EH (cell line): ENCODE measurements around the gene PIMREG.
"Not testable (repeated sequence)": the region's sequence is repeated elsewhere in the genome, so short reads cannot be mapped to it uniquely, and the experiment has no call there.

Experiments used
- DNase-seq: peaks from one replicate; pipeline ENCODE4 v3.0.0-alpha.2; 2015; ENCODE audit warnings: low read depth

PIMREG gene

DNA sequence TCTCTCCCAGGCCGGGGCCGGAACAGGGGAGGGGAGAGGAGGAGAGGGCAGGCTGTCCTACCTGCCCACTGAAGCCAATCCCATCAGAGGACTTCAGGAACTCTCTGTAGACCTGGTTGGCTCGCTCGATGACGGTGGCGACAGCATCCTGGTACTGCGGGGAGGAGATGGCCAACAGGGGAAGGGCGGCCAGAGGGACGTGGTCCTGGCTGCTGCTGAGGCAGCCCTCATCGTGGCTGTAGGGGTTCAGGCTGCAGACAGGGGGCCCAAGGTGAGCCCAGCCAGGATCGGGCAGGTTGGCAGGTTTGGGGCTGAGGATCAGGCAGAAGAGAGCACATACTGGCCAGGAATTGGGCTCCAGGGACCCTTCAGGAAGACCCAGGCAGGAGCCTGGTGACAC is 34.2 kb downstream of the PIMREG start:
- DNase-seq: no peak

DNA sequence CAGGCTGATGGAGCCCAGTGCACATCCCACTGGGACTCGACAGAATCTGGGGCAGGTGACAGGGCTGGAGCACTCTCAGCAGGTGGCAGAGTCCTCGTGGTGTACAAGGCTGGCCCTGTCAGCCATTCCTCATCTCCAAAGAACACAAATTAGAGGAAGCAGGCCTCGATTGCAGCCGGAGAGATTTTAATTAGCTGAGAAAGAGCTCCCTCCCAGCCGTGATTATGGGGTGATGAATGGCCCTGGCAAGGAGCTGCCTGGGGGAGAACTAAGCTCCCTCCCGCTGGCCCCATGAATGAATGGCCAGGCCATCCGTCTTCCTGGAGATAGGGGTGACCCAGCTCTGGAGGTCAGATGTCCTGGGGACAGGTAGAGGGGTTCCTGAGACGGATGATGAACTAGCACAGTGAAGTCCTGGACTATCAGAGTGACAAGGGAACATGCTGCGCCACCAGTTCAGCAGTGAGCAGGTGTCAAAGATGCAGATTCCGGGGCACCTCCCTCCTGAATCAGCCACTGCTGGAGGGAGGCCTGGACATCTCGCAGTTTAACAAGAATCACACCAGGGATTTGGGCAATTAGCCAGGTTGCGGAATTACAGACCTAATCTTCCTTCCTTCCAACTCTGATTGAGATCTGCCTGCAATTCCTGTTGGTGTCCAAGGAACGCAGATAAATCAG is 35.5 kb downstream of the PIMREG start:
- DNase-seq: no peak

DNA sequence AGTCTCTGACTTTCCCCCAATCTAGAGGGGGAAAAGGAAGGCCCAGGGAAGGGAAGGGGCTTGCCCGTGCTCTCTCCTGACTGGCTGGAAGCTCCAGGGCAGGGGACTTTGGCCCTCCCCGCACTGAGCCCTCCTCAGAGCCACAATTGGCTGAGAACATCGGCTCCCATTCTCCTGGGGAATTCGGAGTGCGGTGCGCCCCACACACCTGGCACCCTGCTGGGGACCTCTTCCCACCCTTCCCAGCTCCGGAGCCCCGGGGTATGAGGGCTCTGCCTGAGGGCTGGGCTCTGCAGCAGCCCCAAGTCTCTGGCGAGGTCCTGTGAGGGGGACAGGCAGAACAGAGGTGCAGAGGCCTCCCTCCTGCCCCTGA is 36.0 kb downstream of the PIMREG start:
- no peak for DNase-seq

DNA sequence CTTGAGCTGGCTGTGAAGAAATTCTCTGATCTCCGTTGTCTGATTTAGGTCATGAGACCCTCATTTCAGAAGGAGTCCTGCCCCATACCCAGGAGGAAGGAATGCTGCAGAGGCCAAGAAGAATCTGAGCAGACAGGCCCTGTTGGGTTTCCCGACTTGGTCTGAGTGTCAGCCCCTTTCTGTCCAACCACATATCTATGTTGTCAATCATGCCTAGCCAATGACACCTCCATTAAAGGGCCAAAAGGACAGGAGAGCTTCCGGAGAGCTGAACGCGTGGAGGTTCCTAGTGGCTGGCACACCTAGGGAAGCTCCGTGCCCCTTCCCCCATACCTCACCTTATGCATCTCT is 37.8 kb downstream of the PIMREG start:
- DNase-seq: no peak

DNA sequence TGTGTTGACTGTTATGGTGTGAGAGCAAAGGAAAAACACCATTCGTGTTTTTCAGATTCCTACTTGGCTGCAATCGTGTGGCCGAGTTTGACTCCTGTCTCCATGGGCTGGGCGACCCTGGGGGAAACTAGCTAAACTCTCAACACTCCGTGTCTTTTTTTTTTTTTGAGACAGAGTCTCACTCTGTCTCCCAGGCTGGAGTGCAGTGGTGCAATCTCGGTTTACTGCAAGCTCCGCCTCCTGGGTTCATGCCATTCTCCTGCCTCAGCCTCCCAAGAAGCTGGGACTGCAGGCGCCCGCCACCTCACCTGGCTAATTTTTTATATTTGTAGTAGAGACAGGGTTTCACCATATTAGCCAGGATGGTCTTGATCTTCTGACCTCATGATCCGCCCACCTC is 38.5 kb downstream of the PIMREG start:
- DNase-seq: not testable (repeated sequence)

DNA sequence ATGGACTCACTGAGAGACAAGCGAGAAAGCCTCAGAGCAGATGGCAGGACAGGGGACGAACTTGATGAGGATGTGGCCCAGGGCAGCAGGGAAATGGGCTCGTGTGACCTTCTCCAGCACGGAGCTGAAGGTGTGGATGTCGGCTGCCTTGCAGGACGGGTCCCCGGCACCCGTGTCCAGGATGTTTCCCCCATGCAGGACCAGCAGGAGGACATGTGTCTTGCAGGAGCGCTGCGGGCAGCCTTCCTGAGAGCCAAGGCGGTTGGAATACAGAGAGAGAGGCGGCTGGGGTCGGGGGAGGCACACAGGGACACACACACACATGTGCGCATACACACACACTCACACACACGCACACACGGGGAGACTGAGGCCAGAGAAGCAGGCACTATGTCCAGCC is 39.3 kb downstream of the PIMREG start:
- no peak for DNase-seq

DNA sequence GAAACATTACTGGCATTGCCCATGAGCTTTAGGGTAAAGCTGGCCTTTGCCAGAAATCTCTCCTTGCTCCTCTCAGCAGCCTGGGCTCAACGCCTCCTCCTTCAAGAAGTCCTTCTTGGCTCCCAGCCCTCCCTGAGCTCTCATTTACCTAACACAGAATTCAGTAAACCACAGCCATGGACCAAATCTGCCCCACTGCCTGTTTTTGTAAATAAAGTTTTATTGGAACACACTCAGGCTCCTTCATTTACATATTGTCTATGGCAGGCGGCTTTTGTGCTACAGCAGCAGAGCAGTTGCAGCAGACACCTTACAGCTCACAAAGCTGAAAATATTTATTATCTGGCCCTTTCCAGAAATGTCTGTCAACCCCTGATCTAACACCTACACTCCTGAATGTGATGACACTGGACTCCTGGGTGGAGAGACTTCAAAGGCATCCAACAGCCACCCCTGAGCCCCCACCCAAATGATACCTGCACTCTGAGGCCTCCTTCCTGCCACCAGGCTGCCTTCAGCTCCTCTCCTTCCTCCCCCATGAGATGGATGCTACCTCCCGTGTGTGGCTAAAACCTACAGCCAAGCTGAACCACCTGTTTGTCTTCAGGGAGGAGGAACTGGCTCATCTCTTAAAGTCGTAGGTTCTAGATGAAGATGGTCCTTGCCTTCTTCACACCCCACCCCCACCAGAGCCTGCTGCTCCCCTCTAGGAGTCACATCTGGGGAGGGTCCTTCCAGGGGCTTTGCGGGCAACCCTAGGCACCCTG is 41.6 kb downstream of the PIMREG start:
- no peak for DNase-seq

DNA sequence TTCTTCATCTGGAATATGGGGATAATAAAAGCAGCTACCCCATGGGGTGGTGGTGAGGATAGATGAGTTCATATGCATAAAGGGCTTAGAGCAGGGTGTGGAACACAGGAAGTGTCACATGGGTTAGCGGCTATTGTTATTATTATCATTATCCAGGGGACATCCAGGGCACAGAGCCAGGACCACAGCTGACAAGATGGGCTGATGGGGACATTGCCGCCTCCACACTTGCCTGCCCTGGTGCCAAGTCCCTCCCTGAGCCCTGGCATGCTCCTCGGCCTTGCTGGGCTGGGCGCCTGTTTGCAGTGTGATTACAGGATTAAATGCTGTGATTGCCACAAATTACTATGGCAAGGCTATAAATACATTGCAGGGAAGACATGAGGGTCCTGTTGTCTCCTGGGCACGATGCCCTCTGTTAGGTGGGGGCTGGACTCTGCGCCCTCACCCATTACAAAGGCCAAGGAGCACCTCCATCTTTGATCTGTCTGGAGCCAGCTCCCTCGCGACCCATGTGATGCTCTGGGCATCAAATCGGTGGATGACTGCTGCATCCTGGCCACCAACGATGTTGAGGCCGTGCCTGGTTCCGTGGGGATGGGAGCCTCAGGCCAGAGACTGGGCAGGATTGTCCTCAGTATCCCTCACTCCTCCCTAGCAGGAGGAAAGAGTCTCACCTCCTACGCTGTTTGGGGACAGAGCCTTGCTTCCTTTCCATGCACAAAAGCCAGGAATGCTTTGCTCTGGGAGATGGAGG is 43.2 kb downstream of the PIMREG start:
- no peak for DNase-seq

DNA sequence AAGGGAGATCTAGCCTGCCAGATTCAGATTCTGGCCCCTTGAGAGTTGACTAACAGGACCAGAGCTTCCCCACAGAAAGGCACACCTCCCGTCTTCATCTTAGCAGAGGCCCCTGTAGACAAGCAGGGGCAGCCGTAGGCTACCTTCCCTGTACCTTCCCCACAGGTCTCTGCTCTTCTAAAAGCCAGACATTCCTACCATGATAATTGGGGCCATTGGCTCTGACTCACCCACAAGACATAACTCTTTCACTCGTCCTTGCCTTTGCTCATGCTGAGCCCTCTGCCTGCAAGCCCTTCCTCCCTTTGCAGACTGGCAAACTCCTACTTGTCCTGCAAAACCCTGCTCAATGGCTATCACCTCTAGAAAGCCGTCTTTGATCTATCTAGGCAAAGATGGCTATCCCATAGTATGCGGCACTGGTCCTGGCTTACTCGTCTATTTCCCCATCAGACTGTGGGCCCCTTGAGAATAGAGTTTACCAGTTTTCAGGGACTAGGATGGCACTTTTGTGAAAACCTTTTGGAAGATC is 43.8 kb downstream of the PIMREG start:
- DNase-seq: no peak

DNA sequence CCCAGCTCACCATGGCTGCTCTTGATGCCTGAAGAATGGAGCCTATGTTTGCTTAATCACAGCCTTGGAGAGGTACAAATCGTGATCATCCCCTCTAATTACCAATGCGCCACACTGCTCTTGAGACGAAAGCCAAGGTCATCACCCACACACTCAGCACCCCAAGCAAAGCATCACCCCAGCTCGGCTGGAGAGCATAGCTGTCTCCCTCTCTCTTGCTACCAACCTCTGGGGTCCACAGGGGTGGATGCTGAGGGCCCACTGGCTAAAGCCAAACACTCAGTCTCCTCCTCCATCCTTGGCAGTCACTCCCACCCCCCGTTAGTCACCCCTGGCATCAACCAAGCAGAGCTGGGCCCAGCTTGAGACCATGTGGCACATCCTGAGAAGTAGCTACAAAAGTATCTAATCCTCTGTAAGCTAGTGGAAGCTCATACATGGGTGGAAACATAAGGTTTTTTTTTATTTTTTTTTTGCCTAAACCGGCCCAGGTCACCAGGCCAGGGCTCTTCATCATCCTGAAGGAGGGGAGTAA is 44.8 kb downstream of the PIMREG start:
- no peak for DNase-seq

DNA sequence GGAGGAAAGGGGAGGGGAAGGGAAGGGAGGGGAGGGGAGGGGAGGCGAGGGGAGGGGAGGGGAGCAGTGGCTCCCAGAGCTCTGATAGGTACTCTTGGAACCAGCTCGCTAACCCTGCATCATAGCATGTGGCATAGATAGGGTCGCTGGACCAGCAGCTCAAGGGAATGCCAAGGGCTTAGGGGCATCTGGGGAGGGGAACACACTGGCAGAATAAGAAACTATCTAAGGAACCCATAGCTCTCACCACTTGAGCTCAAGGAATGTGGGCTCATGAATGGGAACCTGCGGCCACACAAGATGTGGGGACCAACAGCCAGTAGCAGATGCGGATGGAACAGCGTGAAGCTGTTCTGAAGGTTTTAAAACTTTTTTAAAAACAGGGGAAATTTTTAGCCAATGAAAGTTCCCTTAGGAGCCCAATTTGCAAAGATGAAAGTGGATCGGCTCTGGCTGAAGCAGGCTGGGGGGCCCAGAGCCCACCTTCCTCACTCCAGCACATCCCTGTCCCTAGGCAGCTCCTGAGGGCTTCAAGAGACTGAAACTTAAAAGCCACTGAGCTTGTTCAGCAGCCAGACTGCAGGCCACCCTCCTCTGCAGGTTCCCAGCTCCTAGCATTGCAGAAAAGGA is 46.9 kb downstream of the PIMREG start:
- no peak for DNase-seq

DNA sequence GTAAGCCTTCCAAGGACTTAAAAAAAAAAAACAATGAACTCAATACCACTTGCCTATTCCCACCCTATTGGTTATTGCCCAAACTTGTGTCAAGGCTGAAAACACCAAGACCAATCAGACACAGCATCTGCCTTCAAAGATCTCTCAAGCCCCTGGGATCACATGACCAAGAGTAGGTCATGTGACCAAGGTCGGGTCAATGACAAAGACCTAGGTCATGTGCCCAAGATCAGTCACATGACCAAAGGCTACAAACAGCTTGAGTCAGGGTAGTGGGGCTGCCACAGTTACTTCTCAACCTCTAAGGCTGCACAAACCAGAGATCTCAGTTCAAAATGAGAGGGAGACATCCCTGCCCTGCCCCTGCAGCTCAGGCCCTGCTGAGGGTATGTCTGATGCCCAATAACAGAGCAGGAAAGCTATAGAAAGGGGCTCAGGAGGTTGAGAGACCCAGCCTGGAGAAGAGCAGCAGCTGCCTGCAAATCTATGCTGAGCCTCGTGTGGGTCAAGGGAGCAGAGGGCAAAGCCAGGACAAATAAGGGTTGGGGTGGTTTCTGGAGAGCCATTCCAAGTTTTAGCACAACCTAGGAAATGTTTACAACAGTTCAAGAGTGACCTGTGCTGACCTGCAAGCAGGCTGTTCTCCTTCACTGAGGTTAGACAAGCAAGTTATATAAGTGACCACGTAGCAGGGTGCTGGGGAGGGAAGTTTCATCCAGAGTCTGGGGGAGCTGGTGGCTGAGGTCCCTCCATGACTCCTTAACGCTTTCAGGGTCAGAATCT is 48.8 kb downstream of the PIMREG start:
- no peak for DNase-seq

DNA sequence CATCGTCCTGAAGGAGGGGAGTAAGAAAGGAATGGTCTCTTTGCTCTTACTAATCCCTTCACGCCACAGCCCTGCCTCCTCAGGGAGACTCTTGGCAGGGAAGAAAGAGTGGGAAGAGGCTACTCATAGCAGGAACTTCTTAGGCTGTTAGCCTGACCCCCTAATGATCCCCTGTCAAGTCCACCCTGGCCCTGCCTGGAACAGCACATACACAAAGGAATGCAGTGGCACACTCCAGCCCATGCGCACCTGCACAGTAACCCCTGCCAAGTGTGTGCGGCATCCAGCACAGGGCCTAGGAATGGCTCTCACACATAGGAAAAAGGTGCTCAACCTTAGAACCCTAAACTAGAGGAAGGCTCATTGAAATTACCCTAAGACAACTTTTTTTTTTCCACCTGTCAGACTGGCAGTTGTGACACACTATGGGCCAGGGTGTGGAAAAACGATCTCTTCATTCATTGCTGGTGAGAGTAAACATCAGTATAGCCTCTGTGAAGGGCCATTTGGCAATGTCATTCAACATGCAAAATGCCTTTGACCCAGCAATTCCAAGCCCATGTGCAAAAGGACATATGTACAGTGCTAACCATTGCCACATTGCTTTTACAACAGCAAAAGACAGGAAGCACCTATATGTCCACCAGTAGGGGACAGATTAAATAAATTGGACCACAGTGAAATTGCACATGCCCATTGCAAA is 50.1 kb downstream of the PIMREG start:
- DNase-seq: no peak

DNA sequence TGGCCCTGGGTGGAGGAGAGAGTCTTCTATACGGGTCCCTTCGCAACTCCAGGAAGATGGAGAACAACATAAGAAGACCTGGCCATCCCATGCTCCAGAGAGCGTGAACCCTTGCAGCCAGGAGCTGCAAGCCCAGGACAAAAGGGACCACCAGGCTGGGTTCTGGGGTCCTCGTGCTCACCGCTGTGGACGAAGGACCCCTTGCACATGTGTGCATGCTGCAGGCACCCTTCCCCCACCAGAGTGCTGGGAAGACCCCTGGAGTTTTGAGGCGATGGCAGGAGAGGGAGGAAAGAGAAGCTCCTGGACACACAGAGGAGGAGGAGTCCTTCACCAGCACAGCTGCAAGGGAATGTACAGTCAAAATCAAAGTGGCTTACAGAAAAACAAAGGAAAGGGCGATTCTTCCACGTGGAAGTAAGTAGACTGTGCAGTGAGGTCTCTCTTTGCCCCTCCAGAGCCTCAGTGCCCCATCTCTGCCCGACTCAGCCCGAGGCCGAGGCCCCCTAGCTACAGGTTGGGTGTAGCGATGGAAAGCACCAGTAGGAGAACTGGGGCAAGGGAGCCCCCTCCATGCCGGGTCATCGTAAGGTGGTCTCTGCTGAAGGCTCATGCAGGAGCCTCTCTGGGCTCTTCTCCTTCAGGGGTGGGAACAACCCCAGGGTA is 51.3 kb downstream of the PIMREG start:
- no peak for DNase-seq

DNA sequence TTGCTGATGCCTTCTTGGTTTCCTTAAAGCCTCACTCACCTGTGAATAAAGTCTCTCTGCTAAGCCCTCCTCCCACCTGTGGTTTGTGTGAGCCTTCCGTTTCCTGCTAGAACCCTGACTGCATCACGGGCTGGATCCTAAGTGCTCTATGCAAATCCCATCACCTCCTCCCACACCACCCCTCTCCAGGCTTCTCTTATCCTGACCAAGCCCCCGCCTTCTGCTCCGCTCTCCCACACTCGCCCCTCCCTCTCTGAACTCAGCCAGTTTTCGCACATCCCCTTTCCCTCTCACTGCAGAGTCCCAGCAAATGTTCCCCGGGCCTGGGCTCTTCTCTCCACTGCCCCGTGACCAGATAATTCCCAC is 51.8 kb downstream of the PIMREG start:
- DNase-seq: no peak

DNA sequence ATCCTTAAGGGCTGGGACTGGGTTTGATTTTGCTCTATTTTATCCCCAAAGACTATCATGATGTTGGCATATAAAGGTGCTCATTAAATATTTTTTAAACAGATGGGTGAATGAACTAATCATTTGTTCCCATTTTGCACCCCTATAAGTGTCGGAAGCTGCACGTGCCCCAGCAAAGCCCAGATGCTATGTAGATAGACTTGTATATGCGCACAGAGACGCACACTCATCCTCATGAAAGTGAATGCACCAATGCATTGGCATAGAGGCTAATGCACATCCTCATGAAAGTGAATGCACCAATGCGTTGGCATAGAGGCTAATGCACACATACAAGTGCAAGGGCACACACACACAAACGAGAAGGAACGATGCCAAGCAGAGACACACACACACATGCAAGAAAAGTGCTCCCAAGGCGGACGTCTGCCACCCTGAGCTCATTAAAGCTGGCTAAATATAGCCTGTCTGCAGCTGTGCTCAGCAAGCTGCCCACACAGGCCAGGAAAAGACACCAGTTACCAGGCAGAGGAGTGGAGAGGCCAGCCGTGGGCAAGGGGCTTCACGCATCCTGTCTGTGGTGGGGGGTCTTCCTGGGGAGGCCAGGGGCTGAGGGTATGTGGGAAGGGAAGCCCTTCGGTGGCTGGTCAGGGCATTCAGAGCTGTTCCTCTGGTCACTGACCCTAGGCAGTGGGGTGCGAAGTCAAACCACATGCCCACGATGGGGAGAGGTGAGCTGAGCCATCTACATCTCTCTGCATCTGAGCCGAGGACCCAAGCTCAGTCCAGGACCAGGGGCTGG is 52.6 kb downstream of the PIMREG start:
- no peak for DNase-seq

DNA sequence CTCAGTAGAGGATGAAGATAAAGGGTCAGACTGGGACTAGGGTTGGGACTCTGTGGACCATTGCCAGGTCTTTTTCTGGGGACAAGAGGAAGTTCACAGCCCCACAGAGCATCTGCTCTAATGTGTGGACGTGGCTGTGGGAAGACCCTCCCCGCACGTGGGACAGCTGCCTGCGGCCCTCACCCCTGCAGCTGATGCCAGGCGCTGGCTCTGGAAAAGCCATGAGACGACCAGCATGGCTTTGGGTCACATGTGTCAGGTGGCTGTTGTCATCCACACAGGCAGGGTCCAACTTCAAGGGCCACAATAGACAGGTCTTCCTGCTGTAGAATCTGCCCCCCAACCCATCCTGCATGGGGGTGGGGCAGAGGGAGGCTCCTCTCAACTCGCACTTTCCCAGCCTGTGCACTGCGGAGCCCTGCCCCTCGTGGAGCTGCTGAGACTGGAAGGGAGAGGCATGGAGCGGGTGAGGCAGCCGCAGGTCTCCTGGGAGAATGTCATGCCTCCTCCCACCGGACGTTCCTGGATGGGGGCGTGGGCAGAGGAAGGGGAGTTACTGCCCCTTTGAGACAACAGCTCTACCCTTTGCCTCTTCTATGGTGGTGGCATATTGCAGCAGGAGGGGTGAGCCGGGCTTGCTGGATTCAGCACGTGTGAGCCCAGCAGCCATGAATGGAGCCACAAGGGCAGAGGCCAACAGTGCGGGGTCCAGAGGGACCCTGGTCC is 53.4 kb downstream of the PIMREG start:
- no peak for DNase-seq

DNA sequence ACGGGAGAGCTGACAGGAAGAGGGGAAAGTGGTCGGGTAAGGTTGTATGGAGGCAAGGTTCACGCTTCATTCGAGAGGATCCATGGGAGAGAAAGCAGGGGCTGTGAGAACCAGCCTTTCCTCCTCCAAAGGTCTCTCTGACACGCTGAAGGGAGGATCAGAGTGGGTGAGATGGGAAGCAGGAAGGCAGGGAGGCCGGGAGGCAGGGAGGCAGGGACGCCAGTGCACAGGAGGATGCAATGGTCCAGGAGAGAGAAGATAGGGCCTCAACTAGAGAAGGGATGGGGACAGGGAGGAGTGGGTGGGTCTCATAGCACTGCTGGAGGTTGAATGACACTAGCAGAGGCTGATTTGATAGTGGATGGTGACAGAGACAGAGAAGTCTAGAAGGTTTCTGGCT is 54.1 kb downstream of the PIMREG start:
- DNase-seq: no peak
